Measurements from ENCODE around the gene SGCA.

The SGCA gene

GRCh38 chr17:50139185-50139783 lies 26.5 kb upstream of the SGCA start:
- Histone ChIP-seq H3K27me3 (replicated peaks; ENCODE audit: control insufficient read depth, insufficient read depth, low read length) (no peaks in the 10 kb centered on the region), H3K4me3 (replicated peaks; ENCODE audit: low read depth, low read length) (no peak overlapping the region), H3K36me3 (ENCODE audit: control insufficient read depth, insufficient read depth, low read length) (peaks cover 69% of the 10 kb centered on the region)
- no peak for TF ChIP-seq CTCF (IDR thresholded peaks at IDR 0.05; ENCODE audit: insufficient read depth, low read length, poor library complexity, severe bottlenecking)
- DNase-seq (ENCODE audit: extremely low read depth, insufficient read length), result no peak

GRCh38 chr17:50139950-50140885 lies 25.6 kb upstream of the SGCA start:
- no peak overlapping the region for H3K4me3 ChIP-seq (replicated peaks; ENCODE audit: low read depth, low read length)
- peaks cover 73% of the 10 kb centered on the region for H3K36me3 ChIP-seq (ENCODE audit: control insufficient read depth, insufficient read depth, low read length)
- peak; percentile 64 for DNase-seq (ENCODE audit: extremely low read depth, insufficient read length)
- TF ChIP-seq CTCF (IDR thresholded peaks at IDR 0.05; ENCODE audit: insufficient read depth, low read length, poor library complexity, severe bottlenecking), result peak; percentile 96
- no peaks in the 10 kb centered on the region for H3K27me3 ChIP-seq (replicated peaks; ENCODE audit: control insufficient read depth, insufficient read depth, low read length)

GRCh38 chr17:50141026-50141744 lies 24.6 kb upstream of the SGCA start:
- no peak for TF ChIP-seq CTCF (IDR thresholded peaks at IDR 0.05; ENCODE audit: insufficient read depth, low read length, poor library complexity, severe bottlenecking)
- Histone ChIP-seq H3K4me3 (replicated peaks; ENCODE audit: low read depth, low read length) (no peak overlapping the region), H3K27me3 (replicated peaks; ENCODE audit: control insufficient read depth, insufficient read depth, low read length) (no peaks in the 10 kb centered on the region), H3K36me3 (ENCODE audit: control insufficient read depth, insufficient read depth, low read length) (peaks cover 69% of the 10 kb centered on the region)
- no peak for DNase-seq (ENCODE audit: extremely low read depth, insufficient read length)

- H3K4me3 ChIP-seq (replicated peaks; ENCODE audit: low read depth, low read length), result no peak overlapping the region
- no peaks in the 10 kb centered on the region for H3K27me3 ChIP-seq (replicated peaks; ENCODE audit: control insufficient read depth, insufficient read depth, low read length)
- DNase-seq (ENCODE audit: extremely low read depth, insufficient read length), result no peak
- peaks cover 67% of the 10 kb centered on the region for H3K36me3 ChIP-seq (ENCODE audit: control insufficient read depth, insufficient read depth, low read length)
- TF ChIP-seq CTCF (IDR thresholded peaks at IDR 0.05; ENCODE audit: insufficient read depth, low read length, poor library complexity, severe bottlenecking), result no peak
These were observed 24.1 kb upstream of the SGCA start for GRCh38 chr17:50141745-50142110.

- DNase-seq (ENCODE audit: extremely low read depth, insufficient read length), result no peak
- H3K4me3 ChIP-seq (replicated peaks; ENCODE audit: low read depth, low read length), result no peak overlapping the region
- no peaks in the 10 kb centered on the region for H3K27me3 ChIP-seq (replicated peaks; ENCODE audit: control insufficient read depth, insufficient read depth, low read length)
- no peak for TF ChIP-seq CTCF (IDR thresholded peaks at IDR 0.05; ENCODE audit: insufficient read depth, low read length, poor library complexity, severe bottlenecking)
- peaks cover 55% of the 10 kb centered on the region for H3K36me3 ChIP-seq (ENCODE audit: control insufficient read depth, insufficient read depth, low read length)
These were observed 22.2 kb upstream of the SGCA start for GRCh38 chr17:50143461-50144176.
